HepG2 (cell line): Measurements from ENCODE around the gene NOA1. TPM values are rescaled to one million over a fixed set of nuclear protein-coding genes. Genes with fewer than 3 reads are reported as not detected.

Source experiments
- CEBPZ ChIP-seq: IDR thresholded peaks from 2 replicates; pipeline ENCODE4 v1.6.1; 2012; ENCODE audit warnings: low read length, improper control_type of control experiment
- CREB1 ChIP-seq, 2 experiments: fragments of 450-650 bp in 1 of 2; IDR thresholded peaks; 2 replicates each; pipeline ENCODE4 v1.6.1; 2016 to 2017; ENCODE audit warnings: control low read depth in 1 of 2, mild to moderate bottlenecking in 1 of 2, missing compliant biosample characterization in 1 of 2, missing genetic modification characterization in 1 of 2
- HCFC1 ChIP-seq: fragments of 150-350 bp; IDR thresholded peaks from 2 replicates; pipeline ENCODE4 v1.6.1; 2014; ENCODE audit warnings: low read depth, low read length
- JUN ChIP-seq: sonication (generic); formaldehyde crosslinking; IDR thresholded peaks from 2 replicates; pipeline ENCODE4 v1.4.0; 2020; ENCODE audit warnings: mild to moderate bottlenecking, missing genetic modification reagents
- NR2F6 ChIP-seq, 2 experiments: IDR thresholded peaks; 2 replicates each; pipeline ENCODE4 v1.6.1; 2016; ENCODE audit warnings: antibody characterized with exemption in 1 of 2, mild to moderate bottlenecking in 1 of 2
- SMYD3 ChIP-seq: sonication (generic); formaldehyde crosslinking; IDR thresholded peaks from 2 replicates; pipeline ENCODE4 v1.8.1; 2023; ENCODE audit warnings: mild to moderate bottlenecking, missing genetic modification reagents
- SPEN ChIP-seq: sonication (generic); formaldehyde crosslinking; IDR thresholded peaks from 2 replicates; pipeline ENCODE4 v1.5.1; 2020; ENCODE audit warnings: low read depth, mild to moderate bottlenecking, missing genetic modification reagents
- TCF7 ChIP-seq: sonication (generic); IDR thresholded peaks from 2 replicates; pipeline ENCODE4 v1.6.1; 2016; ENCODE audit warnings: antibody characterized with exemption, low read depth
- ZBTB25 ChIP-seq: IDR thresholded peaks from 2 replicates; pipeline ENCODE4 v1.6.1; 2018; ENCODE audit warnings: missing genetic modification reagents
- ZNF292 ChIP-seq: sonication (generic); formaldehyde crosslinking; IDR thresholded peaks from 2 replicates; pipeline ENCODE4 v1.8.1; 2022; ENCODE audit warnings: mild to moderate bottlenecking, low read depth, missing genetic modification reagents, borderline replicate concordance
- ZNF383 ChIP-seq: sonication (generic); formaldehyde crosslinking; IDR thresholded peaks from 2 replicates; pipeline ENCODE4 v1.4.0; 2020; ENCODE audit warnings: missing genetic modification reagents, mild to moderate bottlenecking, borderline replicate concordance
- ZNF432 ChIP-seq: sonication (generic); formaldehyde crosslinking; IDR thresholded peaks from 2 replicates; pipeline ENCODE4 v1.5.0; 2020; ENCODE audit warnings: missing genetic modification reagents, mild to moderate bottlenecking, borderline replicate concordance
- ZNF563 ChIP-seq: sonication (generic); formaldehyde crosslinking; IDR thresholded peaks from 2 replicates; pipeline ENCODE4 v1.8.0; 2022; ENCODE audit warnings: mild to moderate bottlenecking, moderate library complexity, missing genetic modification reagents
- ZNF740 ChIP-seq: sonication (generic); formaldehyde crosslinking; IDR thresholded peaks from 2 replicates; pipeline ENCODE4 v1.4.0; 2020; ENCODE audit warnings: missing genetic modification reagents
- polyA plus RNA-seq, 8 experiments: library from polyadenylated mRNA; depleted of rRNA in 3 of 8; stranded (reverse) in 7 of 8; unstranded in 1 of 8; fragments of >200 nt; fragmentation: Illumina TruSeq in 4 of 8; extraction: Trizol in 4 of 8; gene quantifications; 2 replicates each; pipeline versions ENCODE4 v1.2.1 to v1.2.3, GENCODE V29; 2011 to 2016; ENCODE audit warnings: low read depth in 4 of 8, missing spikeins in 1 of 8, mixed read lengths in 1 of 8; ENCODE audit not compliant: insufficient read depth in 1 of 8
- total RNA-seq, 5 experiments: library from RNA; depleted of rRNA; stranded (reverse); fragments of >200 nt; fragmentation: Illumina TruSeq; extraction: Trizol; gene quantifications; 2 replicates each; pipeline ENCODE4 v1.2.3, GENCODE V29; 2016; ENCODE audit warnings: low read depth in 1 of 5
- TF ChIP-seq, protein P1 (sequence below): sonication (generic); formaldehyde crosslinking; IDR thresholded peaks from 2 replicates; pipeline ENCODE4 v1.5.0; 2020; ENCODE audit warnings: missing genetic modification reagents, mild to moderate bottlenecking, borderline replicate concordance

The NOA1 gene
- total and polyA plus RNA-seq, 2 of the 13 experiments (the other 11 are each of a cell fraction or from before 2014, with no cell fraction given) = 17.3 to 19.0 TPM

DNA sequence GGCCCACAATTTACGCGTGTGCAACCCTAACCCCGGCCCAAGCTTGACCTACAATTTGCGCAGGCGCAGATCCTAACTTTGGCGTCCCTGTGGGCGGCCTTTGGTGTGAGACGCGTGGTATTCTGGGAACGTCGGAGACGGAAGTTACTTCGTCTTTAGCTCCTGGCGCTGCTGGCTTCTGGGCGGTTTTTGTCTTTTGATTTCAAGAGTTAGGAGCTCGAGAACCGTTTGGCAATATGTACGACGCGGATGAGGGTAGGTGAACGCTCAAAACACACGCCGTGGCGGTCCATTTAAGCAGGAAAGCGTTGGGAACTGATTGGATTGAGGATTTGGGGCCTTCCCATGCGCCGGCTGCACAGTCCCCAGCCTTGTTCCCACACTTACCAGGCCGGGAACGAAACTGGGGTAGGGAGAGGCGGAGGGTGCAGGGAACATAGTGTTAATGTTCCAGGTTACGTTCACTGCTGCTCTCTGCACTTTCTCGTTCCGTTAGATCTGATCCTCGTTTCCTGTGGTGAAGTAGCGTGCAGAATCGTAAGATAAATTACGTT, 1.4 kb upstream of the NOA1 start, which contains the start of gene POLR2B (continued):
- TF ChIP-seq ZNF740 (no peak), ZNF563 (CRISPR knock-in tag) (no peak; the same call in 1 of the 2 replicates), SPEN (no peak; the same call in 1 of the 2 replicates), HCFC1 (no peak; the same call in 1 of the 2 replicates), CEBPZ (no peak), JUN (0 out of 2 replicates have a peak, but pooled peaks have one; percentile 20), ZNF432 (CRISPR knock-in tag) (no peak), SMYD3 (CRISPR knock-in tag) (no peak), TCF7 (no peak), ZBTB25 (no peak), CREB1 (IDR thresholded peaks at IDR 0.05) (peak; percentile 64), CREB1 (CRISPR knock-in tag; IDR thresholded peaks at IDR 0.05) (peak; percentile 84), NR2F6 (IDR thresholded peaks at IDR 0.05) (no peak), NR2F6 (CRISPR knock-in tag; IDR thresholded peaks at IDR 0.05) (no peak), ZNF383 (no peak), ZNF292 (CRISPR knock-in tag) (no peak)
- TF ChIP-seq, protein P1, sequence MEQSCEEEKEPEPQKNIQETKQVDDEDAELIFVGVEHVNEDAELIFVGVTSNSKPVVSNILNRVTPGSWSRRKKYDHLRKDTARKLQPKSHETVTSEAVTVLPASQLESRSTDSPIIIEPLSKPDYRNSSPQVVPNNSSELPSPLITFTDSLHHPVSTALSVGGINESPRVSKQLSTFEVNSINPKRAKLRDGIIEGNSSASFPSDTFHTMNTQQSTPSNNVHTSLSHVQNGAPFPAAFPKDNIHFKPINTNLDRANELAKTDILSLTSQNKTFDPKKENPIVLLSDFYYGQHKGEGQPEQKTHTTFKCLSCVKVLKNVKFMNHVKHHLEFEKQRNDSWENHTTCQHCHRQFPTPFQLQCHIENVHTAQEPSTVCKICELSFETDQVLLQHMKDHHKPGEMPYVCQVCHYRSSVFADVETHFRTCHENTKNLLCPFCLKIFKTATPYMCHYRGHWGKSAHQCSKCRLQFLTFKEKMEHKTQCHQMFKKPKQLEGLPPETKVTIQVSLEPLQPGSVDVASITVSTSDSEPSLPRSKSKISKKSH (CRISPR knock-in tag) = no peak
